ENCODE measurements around the gene ZNF30. TPM values are rescaled to one million over a fixed set of nuclear protein-coding genes. Genes with fewer than 3 reads are reported as not detected.
A peak's percentile ranks its signal among the peaks of the same experiment; 100 is the strongest.

ZNF30 gene
- total and polyA plus RNA-seq, 4 donors: 1.9 to 10.9 (median 2.9) TPM

DNA sequence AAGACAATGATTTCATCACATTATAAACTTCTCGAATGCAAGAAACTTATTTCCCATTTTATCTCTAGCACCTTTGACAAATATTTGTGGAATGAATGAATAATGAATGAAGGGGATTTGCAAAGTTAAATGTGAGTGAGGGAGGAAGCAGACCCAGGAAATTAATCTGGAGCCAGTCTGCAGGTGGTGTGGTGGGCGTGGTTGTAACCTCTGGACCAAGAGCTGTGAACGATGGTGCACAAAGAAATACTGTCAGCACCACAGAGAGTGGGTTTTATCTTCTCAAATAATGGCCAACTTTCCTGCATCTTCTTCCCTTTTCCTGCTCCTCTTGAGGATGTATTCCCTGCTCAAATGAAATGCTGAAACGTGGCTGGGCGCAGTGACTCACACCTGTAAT lies 48.4 kb downstream of the ZNF30 start:
- Histone ChIP-seq H3K4me3 (ENCODE audit: low read length in 2 of 2) (no peak overlapping the region), H3K9me3 (ENCODE audit: control insufficient read depth, low read length) (peaks cover 5% of the 10 kb centered on the region), H3K36me3 (ENCODE audit: control insufficient read depth in 1 of 2, insufficient read depth in 2 of 2, low read length in 1 of 2) (no peaks in the 10 kb centered on the region), H3K27me3 (ENCODE audit: control insufficient read depth in 1 of 2, insufficient read depth in 2 of 2, low read length in 1 of 2) (no peaks in the 10 kb centered on the region), H3K4me1 (ENCODE audit: control insufficient read depth in 1 of 2, insufficient read depth in 2 of 2, low read length in 2 of 2) (no peaks in the 10 kb centered on the region), H3K27ac (ENCODE audit: low read depth in 1 of 2, low read length in 2 of 2) (no peak overlapping the region)
- ATAC-seq (ENCODE audit: low FRiP score) (no peak), DNase-seq (no peak)
- intact Hi-C loops (cut with DNase I): no loop called here
- 68 to 70% methylated on average over 5 of the region's 5 CpGs for WGBS, 2 donors

DNA sequence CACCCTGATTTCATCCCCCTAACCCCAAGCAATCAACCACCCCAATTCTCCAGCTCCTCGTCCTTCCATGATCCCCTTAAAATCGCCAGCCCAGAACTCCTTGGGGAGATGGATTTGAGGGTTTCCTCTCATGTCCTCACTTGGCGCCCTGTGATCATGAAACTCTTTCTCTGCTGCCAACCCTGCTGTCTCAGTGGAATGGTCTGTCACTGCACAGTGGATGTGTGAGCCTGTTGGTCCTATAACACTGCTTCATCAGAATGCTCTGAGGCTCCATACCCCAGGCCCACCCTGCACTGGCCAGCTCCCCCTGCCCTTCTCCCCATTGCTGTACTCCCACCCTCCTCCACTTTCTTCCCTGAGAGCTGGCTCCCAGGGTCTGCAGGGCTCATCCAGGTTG lies 49.9 kb downstream of the ZNF30 start:
- intact Hi-C loops (cut with DNase I): no loop called here
- no peak for ATAC-seq (ENCODE audit: low FRiP score)
- no peaks in the 10 kb centered on the region for H3K36me3 ChIP-seq (ENCODE audit: control insufficient read depth in 1 of 2, insufficient read depth in 2 of 2, low read length in 1 of 2)
- no peak overlapping the region for H3K4me3 ChIP-seq (ENCODE audit: low read length in 2 of 2)
- 84 to 86% methylated on average over 3 of the region's 3 CpGs for WGBS, 2 donors
- no peaks in the 10 kb centered on the region for H3K4me1 ChIP-seq (ENCODE audit: control insufficient read depth in 1 of 2, insufficient read depth in 2 of 2, low read length in 2 of 2)
- no peak for DNase-seq
- H3K9me3 ChIP-seq (ENCODE audit: control insufficient read depth, low read length): peaks cover 5% of the 10 kb centered on the region
- no peaks in the 10 kb centered on the region for H3K27me3 ChIP-seq (ENCODE audit: control insufficient read depth in 1 of 2, insufficient read depth in 2 of 2, low read length in 1 of 2)
- no peak overlapping the region for H3K27ac ChIP-seq (ENCODE audit: low read depth in 1 of 2, low read length in 2 of 2)

DNA sequence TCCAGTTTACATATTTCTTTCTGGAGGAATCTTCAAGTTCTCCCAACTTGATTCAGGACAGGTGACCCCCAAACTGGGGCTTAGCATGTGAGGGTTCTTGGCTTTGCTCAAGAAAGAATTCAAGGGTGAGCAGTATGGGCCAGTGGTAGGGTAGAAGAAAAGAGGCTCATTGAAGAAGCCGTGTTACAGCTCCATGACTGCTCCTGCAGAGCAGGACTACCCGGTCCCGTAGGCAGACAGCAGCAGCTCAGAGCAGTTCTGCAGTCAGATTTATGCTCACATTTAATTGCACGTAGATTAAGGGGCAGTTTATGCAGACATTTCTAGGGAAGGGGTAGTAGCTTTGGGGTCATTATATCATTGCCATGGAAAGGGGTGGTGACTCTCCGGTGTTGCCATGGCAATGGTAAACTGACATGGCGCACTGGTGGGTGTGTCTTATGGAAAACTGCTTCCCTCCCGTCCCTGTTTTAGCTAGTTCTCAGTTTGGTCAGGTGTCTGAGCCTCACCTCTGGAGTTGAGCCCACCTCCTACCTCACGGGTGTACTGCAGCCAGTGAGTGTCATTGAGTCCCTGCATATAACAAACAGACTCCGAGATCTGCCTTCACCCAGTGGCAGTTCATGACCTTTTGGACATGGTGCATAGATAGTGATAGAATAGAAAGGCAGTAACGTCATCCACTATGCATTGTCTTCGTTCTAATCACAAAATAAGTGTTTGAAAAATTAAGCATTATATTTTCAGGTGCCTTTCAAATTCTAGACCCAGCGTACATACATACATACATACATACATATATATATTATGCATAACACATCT lies 53.3 kb downstream of the ZNF30 start:
- intact Hi-C loops (cut with DNase I): no loop called here
- Histone ChIP-seq H3K27me3 (ENCODE audit: control insufficient read depth in 1 of 2, insufficient read depth in 2 of 2, low read length in 1 of 2) (no peaks in the 10 kb centered on the region), H3K9me3 (ENCODE audit: control insufficient read depth, low read length) (peaks cover 5% of the 10 kb centered on the region), H3K4me3 (ENCODE audit: low read length in 2 of 2) (no peak overlapping the region), H3K4me1 (ENCODE audit: control insufficient read depth in 1 of 2, insufficient read depth in 2 of 2, low read length in 2 of 2) (no peaks in the 10 kb centered on the region), H3K36me3 (ENCODE audit: control insufficient read depth in 1 of 2, insufficient read depth in 2 of 2, low read length in 1 of 2) (no peaks in the 10 kb centered on the region), H3K27ac (ENCODE audit: low read depth in 1 of 2, low read length in 2 of 2) (no peak overlapping the region)
- peak in 1 of 2 donors; percentile 34 for DNase-seq
- ATAC-seq (ENCODE audit: low FRiP score): no peak
- WGBS, 2 donors: 80% methylated on average over 12 of the region's 12 CpGs

DNA sequence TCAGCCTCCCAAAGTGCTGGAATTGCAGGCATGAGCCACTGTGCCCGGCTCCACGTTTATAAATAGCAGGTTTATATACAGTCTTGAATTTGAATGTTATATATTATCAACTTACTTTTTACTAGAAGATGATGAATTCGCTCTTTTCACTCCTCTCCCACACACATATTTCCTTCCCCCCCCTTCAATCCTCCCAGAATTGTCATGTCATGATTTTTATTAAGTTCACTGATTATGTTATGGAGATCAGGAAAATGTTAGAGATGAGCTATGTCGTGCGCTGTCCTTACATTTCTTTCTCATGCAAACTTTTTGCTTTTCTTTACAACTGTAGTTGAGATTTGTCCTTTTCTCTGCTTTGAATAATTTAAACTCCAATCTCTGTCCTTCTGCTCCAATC lies 55.6 kb downstream of the ZNF30 start:
- 52 to 56% methylated on average over 5 of the region's 5 CpGs for WGBS, 2 donors

DNA sequence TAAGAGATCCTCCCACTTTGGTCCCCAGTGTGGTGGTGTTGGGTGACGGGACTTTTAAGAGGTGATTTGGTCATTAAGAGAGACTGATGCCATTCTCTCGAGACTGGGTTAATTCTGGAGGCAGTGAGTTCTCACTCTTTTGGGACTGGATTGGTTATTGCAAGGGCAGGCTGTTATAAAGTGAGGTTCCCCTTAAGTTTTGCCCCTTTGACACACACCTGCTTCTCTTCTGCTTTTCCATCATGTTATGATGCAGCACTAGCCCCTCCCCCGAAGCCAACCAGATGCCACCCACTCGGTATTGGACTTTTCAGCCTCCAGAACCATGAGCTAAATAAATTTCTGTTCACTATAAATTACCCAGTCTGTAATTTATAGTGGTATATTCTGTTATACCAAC lies 57.1 kb downstream of the ZNF30 start:
- Histone ChIP-seq H3K9me3 (ENCODE audit: control insufficient read depth, low read length) (no peaks in the 10 kb centered on the region), H3K27ac (ENCODE audit: low read depth in 1 of 2, low read length in 2 of 2) (no peak overlapping the region), H3K4me3 (ENCODE audit: low read length in 2 of 2) (no peak overlapping the region), H3K27me3 (ENCODE audit: control insufficient read depth in 1 of 2, insufficient read depth in 2 of 2, low read length in 1 of 2) (no peaks in the 10 kb centered on the region), H3K36me3 (ENCODE audit: control insufficient read depth in 1 of 2, insufficient read depth in 2 of 2, low read length in 1 of 2) (no peaks in the 10 kb centered on the region), H3K4me1 (ENCODE audit: control insufficient read depth in 1 of 2, insufficient read depth in 2 of 2, low read length in 2 of 2) (no peaks in the 10 kb centered on the region)
- 80 to 82% methylated on average over 4 of the region's 4 CpGs for WGBS, 2 donors
- intact Hi-C loops (cut with DNase I): no loop called here
- ATAC-seq (ENCODE audit: low FRiP score) (no peak), DNase-seq (no peak)

More for the DNA sequence above, 55.6 kb downstream of the ZNF30 start:
- ATAC-seq (ENCODE audit: low FRiP score) (no peak), DNase-seq (no peak)
- intact Hi-C loops (cut with DNase I): no loop called here
- Histone ChIP-seq H3K4me3 (ENCODE audit: low read length in 2 of 2) (no peak overlapping the region), H3K9me3 (ENCODE audit: control insufficient read depth, low read length) (no peaks in the 10 kb centered on the region), H3K4me1 (ENCODE audit: control insufficient read depth in 1 of 2, insufficient read depth in 2 of 2, low read length in 2 of 2) (no peaks in the 10 kb centered on the region), H3K27me3 (ENCODE audit: control insufficient read depth in 1 of 2, insufficient read depth in 2 of 2, low read length in 1 of 2) (no peaks in the 10 kb centered on the region), H3K27ac (ENCODE audit: low read depth in 1 of 2, low read length in 2 of 2) (no peak overlapping the region), H3K36me3 (ENCODE audit: control insufficient read depth in 1 of 2, insufficient read depth in 2 of 2, low read length in 1 of 2) (no peaks in the 10 kb centered on the region)

DNA sequence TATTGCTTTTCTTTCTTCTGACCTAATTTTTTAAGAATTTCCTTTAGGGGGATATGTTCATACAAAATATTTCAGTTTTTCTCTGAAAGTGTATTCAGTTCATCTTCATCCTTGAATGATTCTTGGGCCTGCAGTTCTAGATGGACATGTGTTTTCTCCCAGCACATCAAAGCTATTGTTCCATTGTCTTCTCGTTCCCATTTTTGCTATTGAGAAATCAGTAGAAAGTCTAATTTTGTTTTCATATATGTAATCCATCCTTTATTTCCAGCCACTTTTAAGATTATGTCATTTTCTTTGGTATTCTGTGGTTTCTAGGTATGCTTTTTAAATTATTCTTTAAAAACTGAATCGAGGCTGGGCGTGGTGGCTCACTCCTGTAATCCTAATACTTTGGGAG lies 57.6 kb downstream of the ZNF30 start:
- no peak overlapping the region for H3K4me3 ChIP-seq (ENCODE audit: low read length in 2 of 2)
- ATAC-seq (ENCODE audit: low FRiP score): no peak
- H3K27ac ChIP-seq (ENCODE audit: low read depth in 1 of 2, low read length in 2 of 2): no peak overlapping the region
- no peaks in the 10 kb centered on the region for H3K36me3 ChIP-seq (ENCODE audit: control insufficient read depth in 1 of 2, insufficient read depth in 2 of 2, low read length in 1 of 2)
- WGBS, 2 donors: 91 to 92% methylated on average over 3 of the region's 3 CpGs
- H3K4me1 ChIP-seq (ENCODE audit: control insufficient read depth in 1 of 2, insufficient read depth in 2 of 2, low read length in 2 of 2): no peaks in the 10 kb centered on the region
- intact Hi-C loops (cut with DNase I): no loop called here
- no peaks in the 10 kb centered on the region for H3K27me3 ChIP-seq (ENCODE audit: control insufficient read depth in 1 of 2, insufficient read depth in 2 of 2, low read length in 1 of 2)
- peak in 1 of 2 donors; percentile 8 for DNase-seq
- no peaks in the 10 kb centered on the region for H3K9me3 ChIP-seq (ENCODE audit: control insufficient read depth, low read length)

DNA sequence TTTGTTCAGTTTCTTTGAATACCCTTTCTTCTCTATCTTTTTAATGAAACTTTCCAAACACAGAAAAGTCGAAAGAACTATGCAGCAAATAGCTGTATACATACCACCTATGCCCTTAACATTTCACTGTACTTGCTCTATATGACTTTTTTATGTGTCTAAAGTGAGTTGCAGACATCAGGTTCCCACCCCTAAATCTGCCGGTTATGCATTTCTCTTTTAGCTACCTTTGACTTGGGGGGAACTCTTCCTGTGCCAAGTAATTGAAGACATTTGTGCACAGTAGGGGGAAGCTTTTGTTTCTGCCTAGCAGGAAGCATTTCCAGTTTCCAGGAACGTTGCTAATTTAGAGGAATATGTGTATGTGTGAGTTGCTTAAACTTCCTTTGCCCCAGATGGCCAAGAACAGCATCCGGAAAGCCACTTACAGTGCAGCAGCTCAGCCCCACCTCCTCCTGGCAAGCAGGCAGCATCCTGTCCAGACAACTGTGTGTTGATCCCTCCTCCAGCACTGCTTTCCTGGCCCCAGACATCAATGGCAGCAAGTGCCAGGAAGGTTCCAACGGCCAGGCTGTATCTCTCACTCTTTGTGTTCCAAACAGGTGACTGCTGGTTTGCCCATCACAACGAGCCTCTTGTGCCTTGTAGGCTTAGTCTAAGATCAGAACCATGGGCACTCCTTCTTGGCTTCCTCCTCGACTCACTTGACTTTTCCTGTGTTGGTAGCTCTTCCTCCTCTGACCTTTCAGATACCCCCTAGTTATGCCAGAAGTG lies 58.7 kb downstream of the ZNF30 start:
- Histone ChIP-seq H3K4me1 (ENCODE audit: control insufficient read depth in 1 of 2, insufficient read depth in 2 of 2, low read length in 2 of 2) (no peaks in the 10 kb centered on the region), H3K4me3 (ENCODE audit: low read length in 2 of 2) (no peak overlapping the region), H3K27me3 (ENCODE audit: control insufficient read depth in 1 of 2, insufficient read depth in 2 of 2, low read length in 1 of 2) (no peaks in the 10 kb centered on the region), H3K27ac (ENCODE audit: low read depth in 1 of 2, low read length in 2 of 2) (no peak overlapping the region), H3K9me3 (ENCODE audit: control insufficient read depth, low read length) (no peaks in the 10 kb centered on the region), H3K36me3 (ENCODE audit: control insufficient read depth in 1 of 2, insufficient read depth in 2 of 2, low read length in 1 of 2) (no peaks in the 10 kb centered on the region)
- peak; percentile 72 for ATAC-seq (ENCODE audit: low FRiP score)
- 16 to 20% methylated on average over 7 of the region's 7 CpGs for WGBS, 2 donors
- DNase-seq: peak; percentile 78
- intact Hi-C loops (cut with DNase I): no loop called here

DNA sequence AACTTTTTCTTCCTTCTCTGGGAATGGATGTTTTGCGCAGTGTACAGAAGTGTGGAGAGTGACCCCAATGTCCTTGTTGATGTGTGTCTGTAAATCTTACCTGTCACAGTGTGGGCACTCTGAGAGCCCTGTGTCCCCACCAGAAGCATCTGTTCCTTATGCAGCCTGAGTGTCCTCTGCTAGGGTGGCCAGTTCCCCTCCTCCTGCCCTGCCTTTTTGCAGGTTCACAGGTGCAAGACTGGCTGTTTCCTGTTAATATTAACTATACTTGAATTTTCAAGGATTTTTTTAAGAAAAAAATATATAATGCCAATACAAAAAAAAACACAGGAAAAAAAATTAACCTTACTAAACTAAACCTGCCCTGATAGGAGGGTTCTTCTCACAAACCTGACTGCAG lies 61.4 kb downstream of the ZNF30 start:
- no peak for ATAC-seq (ENCODE audit: low FRiP score)
- peak in 1 of 2 donors; percentile 17 for DNase-seq
- Histone ChIP-seq H3K4me3 (ENCODE audit: low read length in 2 of 2) (no peak overlapping the region), H3K36me3 (ENCODE audit: control insufficient read depth in 1 of 2, insufficient read depth in 2 of 2, low read length in 1 of 2) (no peaks in the 10 kb centered on the region), H3K4me1 (ENCODE audit: control insufficient read depth in 1 of 2, insufficient read depth in 2 of 2, low read length in 2 of 2) (no peaks in the 10 kb centered on the region), H3K27ac (ENCODE audit: low read depth in 1 of 2, low read length in 2 of 2) (no peak overlapping the region), H3K27me3 (ENCODE audit: control insufficient read depth in 1 of 2, insufficient read depth in 2 of 2, low read length in 1 of 2) (no peaks in the 10 kb centered on the region), H3K9me3 (ENCODE audit: control insufficient read depth, low read length) (no peaks in the 10 kb centered on the region)
- intact Hi-C loops (cut with DNase I): no loop called here
- WGBS, 2 donors: 75 to 98% methylated on average over 1 of the region's 1 CpG

DNA sequence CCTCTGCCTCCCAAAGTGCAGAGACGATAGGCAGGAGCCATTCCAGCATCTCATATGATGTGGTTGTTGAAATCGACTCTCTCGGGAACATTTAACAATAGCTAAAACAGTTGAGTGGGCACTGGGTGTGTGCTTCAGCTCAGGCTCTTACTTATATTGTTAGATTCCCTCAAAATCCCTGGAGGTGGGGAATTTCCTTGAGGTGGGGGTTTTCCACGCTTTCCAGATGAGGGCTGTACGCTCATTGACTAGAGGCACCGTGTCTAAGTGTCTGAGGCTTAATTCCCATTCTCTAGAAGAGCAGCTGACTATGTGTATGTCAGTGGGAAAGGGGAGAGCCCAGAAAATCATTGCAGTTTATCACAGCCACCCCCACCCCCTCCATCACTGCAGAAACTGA lies 62.6 kb downstream of the ZNF30 start:
- DNase-seq: no peak
- 71 to 74% methylated on average over 6 of the region's 6 CpGs for WGBS, 2 donors
- Histone ChIP-seq H3K36me3 (ENCODE audit: control insufficient read depth in 1 of 2, insufficient read depth in 2 of 2, low read length in 1 of 2) (no peaks in the 10 kb centered on the region), H3K4me1 (ENCODE audit: control insufficient read depth in 1 of 2, insufficient read depth in 2 of 2, low read length in 2 of 2) (no peaks in the 10 kb centered on the region), H3K9me3 (ENCODE audit: control insufficient read depth, low read length) (no peaks in the 10 kb centered on the region), H3K27ac (ENCODE audit: low read depth in 1 of 2, low read length in 2 of 2) (no peak overlapping the region), H3K4me3 (ENCODE audit: low read length in 2 of 2) (no peak overlapping the region), H3K27me3 (ENCODE audit: control insufficient read depth in 1 of 2, insufficient read depth in 2 of 2, low read length in 1 of 2) (no peaks in the 10 kb centered on the region)
- ATAC-seq (ENCODE audit: low FRiP score): no peak
- intact Hi-C loops (cut with DNase I): no loop called here
